ENCODE data around the gene MARF1.
"Not testable (repeated sequence)": the region's sequence is repeated elsewhere in the genome, so short reads cannot be mapped to it uniquely, and the experiment has no call there.

MARF1 gene

GRCh38 chr16:15597135-15597534 lies 45.8 kb downstream of the MARF1 start:
- no peak for DNase-seq

- DNase-seq, result no peak
Observed at GRCh38 chr16:15594711-15595320, 48.1 kb downstream of the MARF1 start.

- DNase-seq, result no peak
Observed at GRCh38 chr16:15593235-15593634, 49.7 kb downstream of the MARF1 start.

- peak; percentile 72 for DNase-seq
Observed at GRCh38 chr16:15592324-15592723, 50.6 kb downstream of the MARF1 start.

- no peak for DNase-seq
Observed at GRCh38 chr16:15587152-15587825, 55.7 kb downstream of the MARF1 start.

GRCh38 chr16:15586716-15587115 lies 56.2 kb downstream of the MARF1 start:
- DNase-seq, result no peak

- DNase-seq, result no peak
Observed at GRCh38 chr16:15585956-15586355, 57.0 kb downstream of the MARF1 start.

GRCh38 chr16:15583526-15583925 lies 59.4 kb downstream of the MARF1 start:
- no peak for DNase-seq

- no peak for DNase-seq
Observed at GRCh38 chr16:15581127-15581815, 61.7 kb downstream of the MARF1 start.

GRCh38 chr16:15578824-15579223 lies 64.1 kb downstream of the MARF1 start:
- DNase-seq, result no peak

- DNase-seq, result no peak
Observed at GRCh38 chr16:15576960-15577958, 65.7 kb downstream of the MARF1 start.

GRCh38 chr16:15575293-15576049 lies 67.5 kb downstream of the MARF1 start:
- DNase-seq, result no peak

- DNase-seq, result no peak
Observed at GRCh38 chr16:15574614-15574948, 68.4 kb downstream of the MARF1 start.

- DNase-seq, result not testable (repeated sequence)
Observed at GRCh38 chr16:15573896-15574613, 68.9 kb downstream of the MARF1 start.

GRCh38 chr16:15573274-15573895 lies 69.6 kb downstream of the MARF1 start:
- DNase-seq, result no peak

GRCh38 chr16:15572329-15573001 lies 70.5 kb downstream of the MARF1 start:
- no peak for DNase-seq

GRCh38 chr16:15571557-15571956 lies 71.4 kb downstream of the MARF1 start:
- no peak for DNase-seq

GRCh38 chr16:15570666-15571065 lies 72.3 kb downstream of the MARF1 start:
- not testable (repeated sequence) for DNase-seq

- DNase-seq, result no peak
Observed at GRCh38 chr16:15567823-15568222, 75.1 kb downstream of the MARF1 start.

GRCh38 chr16:15566095-15566494 lies 76.9 kb downstream of the MARF1 start:
- DNase-seq, result no peak

Measured in CD4-positive, alpha-beta T cell treated with Interleukin-6 for 4 hours (primary cell).